Measurements from ENCODE around the gene AMT. TPM values are rescaled to one million over a fixed set of nuclear protein-coding genes. Genes with fewer than 3 reads are reported as not detected.

Gene AMT
- total RNA-seq, 2 donors from 2014 or later: 20.6 to 24.5 TPM

DNA sequence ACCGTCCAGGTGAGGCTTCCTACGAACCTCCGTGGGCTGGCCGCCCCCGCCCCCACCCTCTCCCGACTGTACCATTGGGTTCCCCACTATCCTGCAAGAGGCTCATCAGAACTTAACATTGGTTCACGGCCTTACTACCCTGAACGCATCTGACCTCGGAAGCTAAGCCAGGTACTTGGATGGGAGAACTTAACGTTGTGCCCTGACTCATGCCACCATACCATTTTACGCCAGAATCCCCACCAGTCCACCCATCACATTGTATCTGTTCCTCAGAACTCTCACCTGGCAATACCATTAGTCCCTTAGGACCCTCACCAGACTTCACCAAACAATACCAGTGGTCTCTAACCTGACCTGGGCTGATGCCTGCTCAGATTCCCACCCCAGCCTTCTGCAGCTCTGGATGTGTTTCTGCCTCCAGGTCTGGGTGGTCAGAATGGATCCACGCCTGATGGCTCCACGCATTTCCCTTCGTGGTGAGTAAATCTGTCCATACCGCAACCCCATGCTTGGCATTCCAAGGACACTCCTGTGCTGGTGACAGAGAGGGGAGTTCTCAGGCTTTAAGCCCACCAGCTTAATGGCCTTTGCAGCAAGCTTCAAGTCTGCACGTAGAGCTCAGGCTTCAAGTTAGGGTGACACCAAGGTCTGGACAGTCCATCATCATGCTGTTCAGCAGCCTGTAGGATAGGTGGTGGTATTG is 9.5 kb downstream of the AMT start:
- peak overlapping the region; percentile 93 for H3K27ac ChIP-seq
- no peak for DNase-seq
- peaks cover 13% of the 10 kb centered on the region for H3K4me1 ChIP-seq
- TF ChIP-seq CTCF (IDR thresholded peaks at IDR 0.05): no peak
- intact Hi-C loops (cut with DNase I): loop anchor here (5.0 to 10.0 kb wide), 2 partner anchors 50 to 52 kb away; no protein-coding TSS in a partner anchor
- H3K9me3 ChIP-seq: no peaks in the 10 kb centered on the region
- H3K36me3 ChIP-seq: no peaks in the 10 kb centered on the region
- H3K9ac ChIP-seq (ENCODE audit: low read depth in 2 of 2, low read length in 2 of 2): peak overlapping the region; percentile 89 to 90
- H3K4me3 ChIP-seq: peak overlapping the region; percentile 95
- H3K27me3 ChIP-seq: no peaks in the 10 kb centered on the region

- TF ChIP-seq CTCF (IDR thresholded peaks at IDR 0.05): no peak
- H3K9ac ChIP-seq (ENCODE audit: low read depth in 2 of 2, low read length in 2 of 2): peak within 1 kb of the TSS; percentile 90 to 98
- H3K9me3 ChIP-seq: no peaks in the 10 kb centered on the region
- H3K4me1 ChIP-seq: peaks cover 13% of the 10 kb centered on the region
- intact Hi-C loops (cut with DNase I): loop anchor here (5.0 to 10.0 kb wide), 2 partner anchors 50 to 53 kb away; no protein-coding TSS in a partner anchor
- H3K27ac ChIP-seq: peak within 1 kb of the TSS; percentile 93
- DNase-seq: peak; percentile 99
- H3K27me3 ChIP-seq: no peaks in the 10 kb centered on the region
- peak within 1 kb of the TSS; percentile 95 for H3K4me3 ChIP-seq
- no peaks in the 10 kb centered on the region for H3K36me3 ChIP-seq
These were observed 10.2 kb downstream of the AMT start, which contains the start of the genes RHOA and TCTA for GRCh38 chr3:49411968-49412631. Gene RHOA (minus strand): TSS chr3:49411976. CDS start chr3:49375589, 36,387 bp downstream. Gene TCTA (plus strand): TSS chr3:49412423. CDS start chr3:49412427, 4 bp downstream.

DNA sequence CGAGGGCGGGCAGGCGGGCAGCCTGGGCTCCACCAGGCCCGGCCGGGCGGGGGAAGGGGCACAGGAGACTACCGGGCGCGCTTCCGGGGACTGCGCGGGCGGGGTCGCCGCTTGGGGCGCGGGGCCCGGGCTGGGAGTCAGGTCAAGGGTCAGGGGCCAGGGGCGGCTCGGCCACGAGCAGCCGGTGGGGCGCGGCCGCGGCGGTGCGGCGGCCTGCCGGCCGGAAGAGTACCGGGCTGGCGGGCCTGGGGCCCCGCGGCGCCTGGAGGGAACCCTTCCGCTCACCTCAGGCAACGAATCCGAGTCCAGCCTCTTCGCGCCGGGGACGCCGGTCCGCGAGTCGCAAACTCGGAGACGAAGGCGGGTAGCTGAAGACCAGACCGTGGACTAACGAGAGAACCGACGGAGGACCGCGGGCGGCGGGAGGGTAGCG is 10.7 kb downstream of the AMT start:
- peaks cover 16% of the 10 kb centered on the region for H3K4me1 ChIP-seq
- H3K9me3 ChIP-seq: no peaks in the 10 kb centered on the region
- TF ChIP-seq CTCF (IDR thresholded peaks at IDR 0.05): no peak
- no peaks in the 10 kb centered on the region for H3K27me3 ChIP-seq
- H3K4me3 ChIP-seq: peak overlapping the region; percentile 95
- intact Hi-C loops (cut with DNase I): loop anchor here (5.0 to 10.0 kb wide), 2 partner anchors 49 to 53 kb away; no protein-coding TSS in a partner anchor
- H3K27ac ChIP-seq: peak overlapping the region; percentile 93
- no peaks in the 10 kb centered on the region for H3K36me3 ChIP-seq
- peak overlapping the region; percentile 90 to 98 for H3K9ac ChIP-seq (ENCODE audit: low read depth in 2 of 2, low read length in 2 of 2)
- DNase-seq: peak; percentile 60

- H3K27me3 ChIP-seq: no peaks in the 10 kb centered on the region
- intact Hi-C loops (cut with DNase I): loop anchor here (5.0 to 10.0 kb wide), 2 partner anchors 49 to 54 kb away; no protein-coding TSS in a partner anchor
- H3K4me1 ChIP-seq: peaks cover 19% of the 10 kb centered on the region
- peak overlapping the region; percentile 95 for H3K4me3 ChIP-seq
- no peaks in the 10 kb centered on the region for H3K9me3 ChIP-seq
- no peaks in the 10 kb centered on the region for H3K36me3 ChIP-seq
- no peak for DNase-seq
- peak overlapping the region; percentile 93 for H3K27ac ChIP-seq
- TF ChIP-seq CTCF (IDR thresholded peaks at IDR 0.05): no peak
- peak overlapping the region; percentile 90 to 98 for H3K9ac ChIP-seq (ENCODE audit: low read depth in 2 of 2, low read length in 2 of 2)
These were observed 11.3 kb downstream of the AMT start for GRCh38 chr3:49410846-49411534.
